ENCODE data around the gene CDC37. TPM values are rescaled to one million over a fixed set of nuclear protein-coding genes. Genes with fewer than 3 reads are reported as not detected.
"Not testable (repeated sequence)": the region's sequence is repeated elsewhere in the genome, so short reads cannot be mapped to it uniquely, and the experiment has no call there.

CDC37 gene
- total RNA-seq, 1 donor from 2014 or later: 370 TPM

DNA sequence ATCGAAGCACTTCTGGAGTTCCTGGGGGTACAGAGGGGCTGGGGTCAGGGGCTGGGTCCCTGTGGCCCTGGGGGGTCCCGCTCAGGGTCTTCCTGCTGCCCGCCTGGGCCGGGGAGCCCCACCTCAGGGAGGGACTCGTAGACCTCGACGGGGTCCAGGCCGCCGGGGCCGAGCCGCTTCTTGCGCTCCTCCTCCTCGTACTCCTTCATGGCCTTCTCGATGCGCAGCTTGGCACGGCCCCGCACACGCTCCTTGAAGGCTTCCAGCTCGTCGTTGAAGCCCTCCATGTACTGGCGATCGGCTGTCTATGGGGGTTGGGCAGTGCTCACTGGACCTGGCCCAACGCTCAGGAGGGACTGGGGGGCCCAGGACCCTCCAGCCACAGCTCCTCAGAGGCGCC lies 10.2 kb downstream of the CDC37 start:
- DNase-seq: no peak

DNA sequence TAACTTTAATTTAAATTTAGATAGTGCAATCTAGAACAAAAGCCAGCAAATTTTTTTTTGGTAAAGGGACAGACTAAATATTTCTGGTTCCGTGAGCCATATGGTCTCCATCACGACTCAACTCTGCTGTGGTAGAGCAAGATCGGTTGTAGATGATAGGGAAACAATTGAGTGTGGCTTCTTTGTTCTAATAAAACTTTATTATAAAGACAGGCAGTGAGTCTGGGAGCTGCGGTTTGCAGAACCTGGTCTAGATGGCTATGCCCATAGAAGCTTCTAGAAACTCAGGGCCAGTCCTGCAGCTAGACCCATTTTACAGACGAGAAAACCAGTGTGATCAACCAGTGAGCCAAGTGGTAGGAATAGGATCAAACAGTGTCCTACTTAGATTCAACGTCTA lies 11.2 kb downstream of the CDC37 start:
- DNase-seq: no peak

DNA sequence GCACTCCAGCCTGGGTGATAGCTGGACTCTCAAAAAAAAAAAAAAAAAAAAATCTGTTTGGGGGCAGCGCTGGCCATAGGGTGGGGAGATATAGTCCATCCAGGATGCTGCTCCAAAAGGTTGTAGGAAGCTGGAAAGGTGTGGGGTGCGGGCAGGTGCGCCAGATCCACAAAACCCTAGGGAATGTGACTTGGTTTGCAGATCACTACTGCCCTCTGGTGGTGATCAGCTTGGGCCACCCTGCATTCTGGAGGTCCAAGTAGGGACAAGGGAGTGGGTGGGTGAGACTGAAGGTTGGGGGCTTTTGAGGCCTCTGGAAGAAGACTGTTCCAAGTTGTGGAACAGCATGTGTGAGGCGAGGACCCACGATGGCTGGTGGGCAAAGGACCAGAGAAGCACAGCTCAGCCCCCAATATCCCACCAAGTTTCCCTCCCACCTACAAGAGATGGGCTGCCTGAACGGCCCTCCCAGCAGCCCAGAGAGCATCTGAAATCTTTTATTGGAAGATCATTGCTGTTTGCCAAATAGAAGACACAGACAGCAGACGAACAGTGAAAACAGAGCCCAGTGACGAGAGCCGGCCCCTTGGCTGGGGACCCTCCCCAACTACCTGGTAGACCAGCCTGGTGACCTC lies 12.6 kb downstream of the CDC37 start:
- DNase-seq: peak; percentile 90

DNA sequence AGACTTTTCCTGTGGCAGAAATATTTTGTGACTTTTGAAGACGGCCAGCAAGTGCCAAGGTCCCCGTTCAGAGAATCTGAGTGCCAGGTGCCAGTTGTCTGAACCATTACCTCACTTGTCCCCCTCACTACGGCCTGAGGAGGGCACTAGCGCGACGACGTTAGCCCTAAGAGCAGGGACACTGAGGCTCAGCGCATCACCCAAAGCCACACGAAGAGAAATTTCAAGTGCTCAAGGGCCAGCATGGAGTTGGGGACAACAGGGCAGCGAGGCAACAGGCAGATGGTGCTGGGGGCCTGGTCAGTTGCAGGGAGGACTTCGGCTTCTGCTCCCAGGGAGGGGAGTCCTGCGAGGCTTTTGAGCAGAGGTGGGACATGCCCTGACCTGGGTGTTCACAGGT lies 13.5 kb downstream of the CDC37 start:
- peak; percentile 57 for DNase-seq

DNA sequence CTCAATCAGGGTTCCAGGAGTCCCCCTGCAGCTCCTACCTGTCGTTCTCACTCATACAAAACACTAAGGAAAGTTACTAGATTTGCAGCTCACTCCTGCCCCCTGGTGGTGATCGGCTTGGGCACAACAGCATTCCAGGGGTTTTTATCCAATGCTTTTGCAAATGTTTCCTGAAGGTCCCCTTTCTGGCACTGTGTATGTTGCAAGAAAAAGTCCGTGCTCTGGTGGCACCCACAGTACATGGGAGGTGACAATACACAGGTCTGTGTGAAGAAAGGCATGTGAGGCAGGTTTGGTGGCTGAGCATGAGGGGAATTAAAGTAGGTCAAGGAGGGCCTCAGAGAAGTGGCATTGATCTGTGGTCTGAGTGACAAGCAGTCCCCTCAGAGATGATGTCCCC lies 14.4 kb downstream of the CDC37 start:
- DNase-seq: peak; percentile 92

DNA sequence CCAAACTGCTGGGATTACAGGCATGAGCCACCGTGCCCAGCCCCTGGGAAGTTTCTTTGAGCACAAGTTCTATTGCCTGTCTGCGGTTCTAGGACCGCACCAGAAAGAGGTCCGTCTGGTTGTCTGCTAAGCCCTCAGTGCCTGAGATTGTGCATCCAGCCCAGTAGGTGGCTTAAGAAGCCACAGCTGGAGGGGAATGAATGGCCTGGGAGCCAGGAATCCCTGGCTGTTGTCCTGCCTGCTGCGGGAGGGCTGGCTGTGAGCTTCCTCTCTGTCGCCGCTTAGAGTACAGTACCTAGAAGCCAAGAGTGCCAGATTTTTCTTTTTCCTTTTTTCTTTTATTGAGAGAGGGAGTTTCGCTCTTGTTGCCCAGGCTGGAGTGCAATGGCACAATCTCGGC lies 18.8 kb downstream of the CDC37 start:
- no peak for DNase-seq

DNA sequence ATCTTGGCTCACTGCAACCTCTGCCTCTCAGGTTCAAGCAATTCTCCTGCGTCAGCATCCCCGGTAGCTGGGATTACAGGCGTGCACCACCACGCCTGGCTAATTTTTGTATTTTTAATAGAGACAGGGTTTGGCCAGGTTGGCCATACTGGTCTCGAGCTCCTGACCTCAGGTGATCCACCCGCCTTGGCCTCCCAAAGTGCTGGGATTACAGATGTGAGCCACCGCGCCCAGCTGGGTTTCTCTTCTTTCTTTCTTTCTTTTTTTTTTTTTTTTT lies 20.2 kb downstream of the CDC37 start:
- DNase-seq: not testable (repeated sequence)

DNA sequence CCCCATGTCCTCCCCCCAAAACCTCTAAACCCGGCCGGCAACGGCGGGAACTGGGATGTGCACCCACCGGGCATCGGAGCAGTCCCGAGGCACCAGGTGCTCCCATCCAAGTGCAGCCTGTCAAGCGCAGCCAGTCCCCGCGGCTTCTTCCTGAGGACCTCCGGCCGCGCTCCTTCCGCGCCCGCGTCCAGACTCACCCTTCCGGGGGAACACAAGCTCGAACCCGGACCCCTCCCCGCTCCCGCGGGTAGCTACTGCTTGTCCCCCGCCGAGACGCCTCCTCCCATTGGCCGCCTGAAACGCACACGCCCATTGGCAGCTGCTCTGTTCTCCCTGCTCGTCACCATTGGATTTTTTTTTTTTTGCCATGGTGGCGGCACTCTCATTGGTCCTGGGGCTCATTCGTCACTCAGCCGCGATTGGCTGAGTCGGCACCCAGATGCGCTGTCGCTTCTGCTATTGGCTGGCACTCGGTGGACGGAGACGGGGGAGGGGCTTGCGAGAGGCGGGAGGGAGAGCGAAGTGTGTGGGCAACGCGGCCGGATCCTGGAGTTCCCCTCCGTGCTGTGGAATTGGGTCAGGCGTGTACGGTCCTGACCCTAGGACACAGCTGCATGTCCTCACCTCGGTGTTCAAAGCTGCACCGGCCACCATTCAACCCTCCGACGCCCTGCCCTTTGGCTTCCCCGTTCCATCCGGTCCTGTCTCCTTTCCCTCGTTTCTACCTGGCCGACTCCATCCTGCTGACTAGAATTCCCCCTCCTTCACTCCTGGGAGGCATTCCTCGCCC lies 22.8 kb downstream of the CDC37 start, which contains the start of gene TYK2:
Gene TYK2 (minus strand): TSS at position 260 of the 790 bp plus-strand sequence. CDS start 2,166 bp downstream, outside the sequence.
- peak; percentile 99 for DNase-seq

DNA sequence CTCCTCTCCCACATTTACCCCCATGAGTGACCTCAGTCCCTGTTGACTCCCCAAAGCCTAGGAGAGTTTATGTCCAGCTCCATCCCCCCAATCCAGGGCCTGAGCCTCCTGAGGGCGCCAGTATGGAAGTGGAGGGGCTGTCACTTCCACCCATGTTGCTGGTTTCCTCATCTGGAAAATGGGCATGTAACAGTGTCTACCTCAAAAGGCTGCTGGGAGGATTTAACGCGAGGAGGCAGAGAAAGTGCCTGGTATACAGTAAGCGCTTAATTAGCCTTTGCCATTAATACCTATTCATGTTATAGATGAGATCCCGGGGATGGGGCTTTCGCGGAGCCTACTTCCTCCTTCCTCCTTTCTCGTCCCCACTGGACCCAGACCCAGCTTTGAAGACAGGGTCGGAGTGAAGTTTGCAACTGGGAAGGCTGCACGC lies 23.4 kb downstream of the CDC37 start:
- DNase-seq: peak; percentile 17

DNA sequence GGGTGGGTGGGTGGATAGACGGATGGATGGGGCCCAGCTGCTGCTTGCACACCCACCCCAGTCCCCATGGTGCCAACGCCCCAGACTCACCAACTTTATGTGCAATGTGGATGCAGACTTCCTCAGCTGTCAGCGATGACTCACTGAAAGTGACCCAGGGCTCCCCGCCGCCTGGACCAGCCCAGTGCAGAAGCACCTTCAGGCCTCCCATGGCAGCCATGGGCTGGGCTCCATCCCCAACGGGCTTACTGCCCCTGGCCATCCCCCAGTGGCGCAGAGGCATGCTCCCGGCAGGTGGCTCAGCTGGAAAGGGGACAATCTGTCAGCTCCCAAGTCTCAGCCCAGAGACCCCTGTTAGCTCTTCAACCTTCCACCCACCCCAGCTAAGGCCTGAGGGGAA lies 25.2 kb downstream of the CDC37 start:
- no peak for DNase-seq

DNA sequence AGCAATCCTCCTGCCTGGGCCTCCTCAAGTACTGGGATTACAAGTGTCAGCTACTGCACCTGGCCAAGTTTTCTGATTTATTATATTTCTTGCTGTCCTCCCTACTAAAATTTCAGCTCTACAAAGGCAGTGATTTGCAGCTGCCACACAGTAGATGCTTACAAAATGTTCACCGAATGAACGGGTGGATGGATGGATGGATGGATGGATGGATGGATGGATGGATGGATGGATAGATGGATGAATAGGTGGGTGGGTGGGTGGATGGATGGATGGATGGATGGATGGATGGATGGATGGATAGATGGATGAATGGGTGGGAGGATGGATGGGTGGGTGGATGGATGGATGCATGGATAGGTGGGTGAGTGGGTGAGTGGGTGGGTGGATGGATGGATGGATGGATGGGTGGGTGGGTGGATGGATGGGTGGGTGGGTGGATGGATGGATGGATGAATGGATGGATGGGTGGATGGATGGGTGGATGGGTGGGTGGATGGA lies 26.2 kb downstream of the CDC37 start:
- DNase-seq: not testable (repeated sequence)

DNA sequence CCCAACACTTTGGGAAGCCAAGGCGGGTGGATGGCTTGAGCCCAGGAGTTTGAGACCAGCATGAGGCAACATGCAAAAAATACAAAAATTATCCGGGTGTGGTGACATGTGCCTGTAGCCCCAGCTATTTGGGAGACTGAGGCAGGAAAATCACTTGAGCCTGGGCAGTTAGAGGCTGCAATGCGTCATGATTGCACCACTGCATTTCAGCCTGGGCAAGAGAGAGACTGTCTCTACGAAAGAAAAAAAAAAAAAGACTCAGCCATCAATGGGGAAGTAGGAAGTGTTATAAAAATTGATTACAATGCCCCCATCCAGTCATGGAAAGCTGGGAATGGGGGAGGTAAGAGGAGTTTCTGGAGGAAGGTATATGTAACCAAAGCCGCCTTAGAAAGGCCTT lies 28.4 kb downstream of the CDC37 start:
- DNase-seq: no peak

DNA sequence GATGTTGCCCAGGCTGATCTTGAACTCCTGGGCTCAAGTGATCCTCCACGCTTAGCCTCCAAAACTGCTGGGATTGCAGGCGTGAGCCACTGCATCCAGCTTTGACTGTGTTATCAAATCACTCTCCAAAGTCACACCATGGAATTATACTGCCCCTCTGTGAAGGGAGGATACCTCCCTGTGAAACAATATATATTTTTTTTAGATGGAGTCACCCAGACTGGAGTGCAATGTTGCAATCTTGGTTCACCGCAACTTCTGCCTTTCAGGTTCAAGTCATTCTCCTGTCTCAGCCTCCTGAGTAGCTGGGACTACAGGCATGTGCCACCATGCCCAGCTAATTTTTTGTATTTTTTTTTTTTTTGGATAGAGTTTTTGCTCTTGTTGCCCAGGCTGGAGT lies 30.7 kb downstream of the CDC37 start:
- no peak for DNase-seq

DNA sequence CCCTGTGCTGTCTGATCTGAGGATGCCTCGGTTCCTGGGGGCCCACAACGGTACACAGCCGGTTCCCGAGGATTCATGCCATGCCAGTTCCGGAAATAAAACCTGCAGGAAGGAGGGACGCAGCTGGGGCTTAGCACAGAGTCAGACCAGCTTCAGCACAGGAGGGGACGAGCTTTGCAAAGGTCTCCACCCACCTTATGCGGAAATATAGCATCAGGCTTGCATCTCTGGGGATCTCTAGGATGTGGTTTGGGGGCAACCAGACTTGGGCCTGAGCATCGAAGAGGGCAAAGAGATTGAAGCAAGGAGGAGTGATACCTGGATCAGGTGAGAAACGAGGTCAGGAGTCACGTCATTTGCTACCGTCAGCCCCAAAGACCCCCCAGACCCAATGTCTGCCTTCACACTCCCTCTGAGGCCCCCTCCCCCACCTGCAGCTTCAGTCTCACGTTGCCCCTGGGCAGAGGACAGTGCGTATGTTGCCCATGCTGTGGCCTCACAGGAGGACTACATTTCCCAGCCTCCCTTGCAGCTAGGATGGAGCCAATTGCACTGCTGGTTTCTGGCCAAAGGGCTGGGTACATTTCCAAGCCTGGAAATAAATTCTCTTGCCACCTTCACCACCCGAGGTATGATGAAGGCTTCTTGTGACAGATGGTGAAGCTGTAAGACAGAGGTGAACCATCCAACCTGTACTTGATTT lies 35.1 kb downstream of the CDC37 start:
- DNase-seq: no peak

DNA sequence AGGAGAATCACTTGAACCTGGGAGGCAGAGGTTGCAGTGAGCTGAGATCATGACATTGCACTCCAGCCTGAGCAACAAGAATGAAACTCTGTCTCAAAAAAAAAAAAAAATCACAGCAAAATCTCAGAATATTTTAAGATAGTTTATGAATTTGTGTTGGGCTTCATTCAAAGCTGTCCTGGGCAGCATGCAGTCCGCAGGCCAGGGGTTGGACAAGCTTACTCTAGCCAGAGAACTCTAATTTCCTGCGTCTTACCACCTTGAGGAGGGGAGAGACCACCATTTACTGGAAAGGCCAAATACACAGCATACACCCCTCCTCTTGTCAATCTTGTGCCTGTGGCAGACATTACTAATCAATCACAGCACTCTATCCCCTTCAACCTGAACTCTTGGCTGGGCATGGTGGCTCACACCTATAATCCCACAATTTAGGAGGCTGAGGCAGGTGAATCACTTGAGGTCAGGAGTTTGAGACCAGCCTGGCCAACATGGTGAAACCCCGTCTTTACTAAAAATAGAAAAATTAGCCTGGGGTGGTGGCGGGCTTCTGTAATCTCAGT lies 36.3 kb downstream of the CDC37 start:
- DNase-seq: not testable (repeated sequence)

DNA sequence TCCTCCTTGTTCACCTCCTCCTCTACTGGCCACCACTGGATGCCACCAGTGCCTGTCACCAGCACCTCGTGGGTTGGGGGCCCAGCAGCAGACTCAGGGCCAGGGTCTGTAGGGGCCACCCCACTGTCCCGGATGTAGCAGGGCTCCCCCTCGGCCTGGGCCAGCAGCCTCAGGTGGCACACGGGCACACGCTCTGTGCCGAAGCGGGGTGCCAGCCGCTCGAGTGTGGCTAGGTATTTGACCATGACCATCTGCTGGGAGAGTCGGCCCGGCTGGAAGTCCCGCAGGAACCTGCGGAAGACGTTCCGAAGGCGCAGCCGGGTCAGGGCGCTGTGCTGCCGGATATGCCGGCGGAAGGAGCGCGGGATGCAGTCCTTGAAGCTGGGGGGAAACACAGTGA lies 37.8 kb downstream of the CDC37 start:
- DNase-seq: no peak

DNA sequence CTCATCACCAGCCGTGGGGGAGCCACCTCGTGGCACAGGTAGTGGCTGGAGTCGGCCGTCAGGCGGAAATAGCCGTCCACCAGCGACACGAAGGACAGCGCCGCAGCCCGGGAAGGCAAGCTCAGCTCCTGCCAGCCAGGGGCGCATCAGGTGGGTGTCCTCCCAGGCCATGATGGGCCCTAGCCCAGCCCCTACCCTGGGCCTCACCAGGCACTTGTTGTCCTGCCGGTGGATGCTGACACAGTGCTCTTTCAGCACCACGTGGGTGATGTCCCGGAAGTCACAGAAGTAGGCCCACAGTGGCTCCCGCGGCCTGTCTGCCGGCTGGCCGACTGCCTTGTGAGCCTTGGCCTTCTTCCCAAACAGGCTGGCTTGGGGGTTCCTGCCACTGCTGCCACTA lies 38.7 kb downstream of the CDC37 start:
- no peak for DNase-seq

DNA sequence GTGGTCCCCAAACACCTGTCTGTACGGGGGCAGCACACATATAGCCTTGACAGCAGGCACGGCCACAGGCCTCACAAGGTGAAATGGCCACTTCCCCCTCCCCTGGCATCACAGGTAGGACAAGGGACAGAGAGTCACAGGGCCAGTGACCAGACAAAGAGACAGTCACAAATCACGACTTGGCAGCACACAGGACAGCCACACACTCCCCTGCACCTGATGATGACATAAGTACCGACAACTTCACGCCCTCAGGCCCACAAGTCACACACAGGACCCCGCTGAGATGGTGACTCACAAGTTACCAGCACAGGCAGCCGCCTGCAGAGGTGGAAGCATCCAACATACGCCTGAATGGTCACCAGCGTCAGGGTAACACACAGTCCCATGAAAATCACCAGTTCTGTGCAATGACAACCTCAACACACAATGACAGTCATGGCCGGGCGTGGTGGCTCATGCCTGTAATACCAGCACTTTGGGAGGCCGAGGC lies 39.5 kb downstream of the CDC37 start:
- DNase-seq: no peak

DNA sequence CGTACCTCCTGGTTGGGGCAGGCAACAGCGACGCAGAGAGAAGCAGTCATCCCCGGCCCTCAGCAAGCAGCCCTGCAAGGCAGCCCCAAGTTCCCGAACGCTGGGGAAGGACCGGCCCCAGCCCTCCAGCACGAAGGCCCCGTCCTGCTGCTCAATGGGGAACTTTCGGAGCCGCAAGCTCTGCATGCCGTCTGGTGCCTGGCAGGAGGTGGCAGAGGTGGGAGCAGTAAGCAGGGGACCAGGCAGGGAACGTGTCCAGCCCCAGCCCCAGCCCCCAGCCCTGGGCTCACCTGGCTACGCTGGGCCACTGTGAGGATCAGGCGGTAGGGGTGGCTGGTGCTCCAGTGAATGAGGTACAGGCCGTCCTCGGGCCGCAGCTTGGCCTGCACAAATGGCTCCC lies 41.1 kb downstream of the CDC37 start:
- no peak for DNase-seq

DNA sequence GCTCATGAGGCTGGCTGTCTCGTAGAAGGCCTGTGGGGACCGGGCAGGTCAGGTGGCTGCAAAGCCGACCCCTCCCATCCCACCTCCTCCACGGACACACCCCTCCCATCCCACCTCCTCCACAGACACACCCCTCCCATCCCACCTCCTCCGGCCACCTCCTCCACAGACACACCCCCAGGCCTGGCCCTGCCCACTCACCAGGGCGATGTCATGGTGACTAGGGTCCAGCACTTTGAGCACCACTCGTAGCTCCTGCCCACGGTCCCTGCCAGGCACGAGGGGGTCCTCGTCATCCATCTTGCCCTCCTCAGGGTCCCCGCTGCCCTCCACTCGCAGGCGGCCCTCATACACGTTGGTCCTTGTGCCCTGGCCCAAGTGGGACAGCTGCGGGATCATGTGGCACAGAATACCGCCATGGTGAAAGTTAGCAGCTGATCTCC lies 41.8 kb downstream of the CDC37 start:
- no peak for DNase-seq

DNA sequence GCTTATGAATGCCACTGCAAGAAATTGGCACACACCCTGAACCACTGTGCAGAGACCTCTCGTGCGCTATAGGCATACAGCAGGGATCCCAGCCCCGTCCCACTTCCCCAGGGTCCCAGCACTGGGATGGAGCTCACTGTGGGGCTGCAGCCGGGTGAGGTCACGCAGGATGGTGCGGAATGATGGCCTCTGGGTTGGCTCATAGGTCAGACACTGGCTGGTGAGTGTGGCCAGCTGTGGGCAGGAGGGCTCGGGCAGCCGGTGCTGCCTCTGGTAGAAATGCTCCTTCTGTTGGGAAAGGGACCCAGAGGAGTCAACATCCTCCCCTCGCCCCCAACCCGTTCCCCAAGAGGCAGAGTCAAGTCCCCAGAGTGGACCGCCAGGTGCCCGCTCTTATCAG lies 46.9 kb downstream of the CDC37 start:
- DNase-seq: no peak

DNA sequence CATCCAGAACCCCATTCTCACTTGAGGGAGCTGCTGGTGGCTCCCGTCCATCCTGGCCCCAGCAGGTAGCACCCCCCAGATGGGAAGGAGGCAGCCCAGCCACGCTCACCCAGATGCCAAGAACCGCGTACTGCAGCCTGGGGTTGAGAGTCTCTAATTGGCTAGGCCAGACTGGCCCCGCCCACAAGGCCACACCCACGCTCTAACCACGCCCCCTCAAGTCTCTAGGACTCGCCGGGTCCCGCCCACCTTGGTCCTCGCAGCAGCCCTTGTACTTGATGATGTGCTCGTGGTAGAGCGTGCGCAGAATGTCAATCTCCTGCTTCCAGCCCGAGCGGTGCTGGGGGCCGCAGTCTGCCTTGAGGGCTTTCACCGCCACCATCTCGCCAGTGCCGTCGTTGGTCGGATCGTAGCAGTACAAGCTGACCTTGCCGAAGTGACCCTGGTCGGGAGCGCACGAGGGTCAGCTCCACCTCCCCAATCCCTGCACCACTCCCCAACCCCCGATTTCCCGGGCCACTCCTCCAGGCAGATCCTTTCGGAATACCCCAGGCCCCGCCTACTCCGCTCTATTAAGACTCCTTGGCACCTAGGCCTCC lies 49.5 kb downstream of the CDC37 start:
- DNase-seq: peak; percentile 28
